Fibroblast of the aortic adventitia (primary cell): Measurements from ENCODE around the gene TSPAN13. TPM values are rescaled to one million over a fixed set of nuclear protein-coding genes. Genes with fewer than 3 reads are reported as not detected.

ENCODE experiments used
- DNase-seq: peaks from one replicate; pipeline ENCODE4 v3.0.0-alpha.2; 2010; ENCODE audit warnings: low read depth
- H3K4me3 ChIP-seq: 2 replicates; pipeline ENCODE4 v1.5.1; 2011; ENCODE audit warnings: low read depth, mild to moderate bottlenecking, control low read depth, low read length, moderate library complexity
- CTCF ChIP-seq: IDR thresholded peaks from 2 replicates; pipeline ENCODE4 v1.5.1; 2011; ENCODE audit warnings: mild to moderate bottlenecking, low read length, control low read depth, inconsistent platforms; ENCODE audit not compliant: insufficient read depth
- total RNA-seq: library from RNA; depleted of rRNA; stranded (reverse); fragments of >200 nt; gene quantifications from 2 replicates; pipeline ENCODE4 v1.2.3, GENCODE V29; 2012; ENCODE audit warnings: low replicate concordance

The TSPAN13 gene
- total RNA-seq, 1 donor = 4.3 TPM

GRCh38 chr7:16728811-16729210 lies 24.7 kb upstream of the TSPAN13 start:
- TF ChIP-seq CTCF = no peak
- DNase-seq = no peak
- H3K4me3 ChIP-seq = no peak overlapping the region

- H3K4me3 ChIP-seq = no peak overlapping the region
- no peak for TF ChIP-seq CTCF
- no peak for DNase-seq
These were observed 24.0 kb upstream of the TSPAN13 start for GRCh38 chr7:16729541-16729940.

- TF ChIP-seq CTCF = no peak
- H3K4me3 ChIP-seq = no peak overlapping the region
- DNase-seq = no peak
These were observed 22.6 kb upstream of the TSPAN13 start for GRCh38 chr7:16730937-16731336.

- no peak overlapping the region for H3K4me3 ChIP-seq
- no peak for TF ChIP-seq CTCF
- no peak for DNase-seq
These were observed 20.7 kb upstream of the TSPAN13 start for GRCh38 chr7:16732828-16733227.

- DNase-seq = no peak
- no peak overlapping the region for H3K4me3 ChIP-seq
- TF ChIP-seq CTCF = no peak
These were observed 19.3 kb upstream of the TSPAN13 start for GRCh38 chr7:16734148-16734726.

GRCh38 chr7:16735020-16735419 lies 18.5 kb upstream of the TSPAN13 start:
- H3K4me3 ChIP-seq = no peak overlapping the region
- TF ChIP-seq CTCF = no peak
- no peak for DNase-seq
